GM19455 (cell line): ENCODE results near the gene NDUFB6.
"Not testable (repeated sequence)": the region's sequence is repeated elsewhere in the genome, so short reads cannot be mapped to it uniquely, and the experiment has no call there.

Source experiments
- ATAC-seq: cut with Tn5 transposase; IDR thresholded peaks from one replicate; pipeline ENCODE4 v1.9.1; 2021; ENCODE audit not compliant: unreplicated experiment

The NDUFB6 gene

DNA sequence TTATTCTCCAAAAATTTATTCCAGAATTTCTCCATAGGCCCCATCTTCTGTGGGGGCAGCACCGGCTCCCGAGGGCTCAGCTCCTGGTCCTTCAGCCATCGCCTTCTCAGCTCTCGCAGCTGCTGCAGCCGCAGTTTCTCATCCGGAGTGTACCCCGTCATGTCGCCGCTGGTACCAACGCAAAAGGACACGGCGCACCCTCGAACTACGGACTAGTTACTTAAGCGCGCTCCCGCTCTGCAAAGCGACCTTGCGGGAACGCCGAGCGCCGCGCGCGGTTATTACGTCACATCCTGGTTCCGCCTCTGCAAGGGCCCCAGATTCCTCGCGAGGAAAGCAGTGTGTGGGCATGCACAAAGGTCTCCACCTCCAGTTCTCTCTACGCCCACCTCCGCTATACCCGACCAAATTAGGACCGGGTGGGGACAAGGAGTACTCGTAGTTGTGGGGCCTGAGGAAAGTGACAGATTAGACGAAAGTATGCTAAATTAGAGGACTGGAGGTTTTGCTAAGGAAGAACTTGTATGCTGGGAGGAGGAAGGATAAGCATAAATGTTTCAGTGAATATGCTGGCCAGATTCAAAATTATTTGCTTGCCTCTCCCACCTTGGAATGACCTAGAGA is at the start of gene NDUFB6:
Gene NDUFB6 (minus strand): TSS at position 260 of the 624 bp plus-strand sequence. CDS start 99 bp downstream, at position 161.
- peak; percentile 80 for ATAC-seq

- ATAC-seq, result no peak
These were observed 45.3 kb upstream of the NDUFB6 start for GRCh38 chr9:32618261-32618660.

GRCh38 chr9:32606811-32607210 is 33.9 kb upstream of the NDUFB6 start:
- no peak for ATAC-seq

DNA sequence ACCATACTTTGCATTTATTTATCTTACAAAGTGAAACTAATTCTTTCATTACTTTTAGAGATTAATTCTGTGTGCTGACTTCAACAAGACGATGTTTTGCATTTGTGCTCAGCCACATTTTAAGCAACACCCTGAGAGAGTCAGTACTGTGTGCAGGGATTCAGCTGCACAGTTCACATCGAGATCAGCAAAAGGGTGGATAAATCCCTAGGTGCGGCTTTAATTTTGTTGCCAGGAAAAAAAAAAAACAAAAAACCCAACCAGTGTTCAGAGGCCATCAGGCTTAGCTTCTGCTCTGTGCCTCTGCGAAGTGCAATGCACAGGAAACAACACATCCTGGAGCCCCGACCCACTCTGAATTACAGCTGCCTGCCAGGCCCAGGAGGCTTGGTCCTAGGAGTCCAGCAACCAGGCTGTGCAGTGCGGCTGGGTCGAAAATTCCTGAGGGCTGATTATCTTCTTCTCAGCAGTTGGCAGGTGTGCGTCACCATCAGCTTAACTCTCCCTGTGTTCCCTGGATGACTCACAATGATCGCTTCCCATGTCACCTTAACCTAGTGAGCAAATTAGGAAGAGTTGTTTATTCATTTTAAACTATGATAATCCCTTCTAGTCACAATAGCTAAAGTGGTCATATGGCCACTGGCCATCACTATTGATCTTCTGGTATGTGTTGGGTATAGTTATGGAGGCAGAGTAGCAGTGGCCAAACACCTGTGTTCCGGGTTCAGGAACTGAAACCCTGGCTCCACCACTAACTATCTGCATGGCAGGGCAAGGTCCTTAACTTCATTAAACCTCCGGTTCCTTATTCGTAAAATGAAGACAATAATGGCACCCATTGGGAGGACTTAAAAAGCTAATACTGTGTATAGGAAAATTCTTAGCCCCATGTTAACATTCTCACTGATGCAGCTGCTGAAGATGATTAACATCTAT is 31.2 kb upstream of the NDUFB6 start:
- no peak for ATAC-seq

GRCh38 chr9:32599021-32599420 is 26.1 kb upstream of the NDUFB6 start:
- ATAC-seq, result not testable (repeated sequence)

DNA sequence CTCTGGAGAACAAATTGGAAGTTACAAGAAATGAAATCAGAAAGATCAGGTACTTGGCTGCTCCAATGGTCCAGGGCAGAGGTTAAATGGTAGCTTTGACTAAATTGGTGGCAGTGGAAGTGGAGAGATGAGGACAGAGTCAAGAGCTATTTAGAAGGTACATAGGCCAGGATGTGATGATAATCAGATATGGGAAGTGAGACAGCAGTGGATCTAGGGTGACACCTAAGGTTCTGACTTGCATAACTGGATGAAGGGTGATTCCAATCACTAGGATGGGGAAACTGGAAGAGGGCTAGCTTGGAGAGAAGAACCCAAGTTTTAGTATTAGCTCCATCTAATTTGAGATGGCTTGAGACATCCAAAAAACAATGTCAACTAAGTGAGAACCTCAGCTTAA is 24.0 kb upstream of the NDUFB6 start:
- no peak for ATAC-seq

GRCh38 chr9:32596096-32596865 is 23.3 kb upstream of the NDUFB6 start:
- ATAC-seq, result no peak

- ATAC-seq, result no peak
These were observed 17.9 kb upstream of the NDUFB6 start for GRCh38 chr9:32590898-32591297.

- ATAC-seq, result no peak
These were observed 17.5 kb upstream of the NDUFB6 start for GRCh38 chr9:32590476-32590875.

DNA sequence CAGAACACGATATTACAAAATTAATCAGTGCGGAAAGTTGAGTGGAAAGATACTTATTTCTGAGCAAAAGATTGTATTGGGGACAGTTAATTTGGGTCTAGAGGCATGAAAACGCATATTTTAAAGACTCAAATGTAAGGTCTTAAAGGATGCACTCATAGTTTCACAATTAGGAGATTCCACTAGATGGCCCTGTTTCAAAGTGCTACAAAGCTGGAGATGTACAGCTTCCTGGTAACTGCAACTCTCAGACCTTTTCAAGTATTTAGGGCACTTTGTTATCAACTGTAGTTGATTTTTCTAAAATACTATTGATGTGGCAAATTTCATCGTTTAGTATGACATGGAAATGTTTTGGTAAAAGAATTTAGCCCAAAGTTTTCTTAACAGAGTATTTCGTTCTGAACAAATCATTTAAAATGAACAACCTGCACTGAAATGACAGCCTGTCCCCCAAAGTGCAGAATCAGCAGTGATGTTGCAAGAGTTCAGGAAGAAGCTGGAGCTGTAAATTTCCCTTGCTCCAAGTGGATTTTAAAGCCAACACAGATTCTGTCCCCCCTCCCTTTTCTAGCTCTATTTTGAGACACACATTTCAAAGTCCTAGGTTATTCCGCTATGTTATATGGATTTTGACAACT is 16.2 kb upstream of the NDUFB6 start:
- no peak for ATAC-seq

DNA sequence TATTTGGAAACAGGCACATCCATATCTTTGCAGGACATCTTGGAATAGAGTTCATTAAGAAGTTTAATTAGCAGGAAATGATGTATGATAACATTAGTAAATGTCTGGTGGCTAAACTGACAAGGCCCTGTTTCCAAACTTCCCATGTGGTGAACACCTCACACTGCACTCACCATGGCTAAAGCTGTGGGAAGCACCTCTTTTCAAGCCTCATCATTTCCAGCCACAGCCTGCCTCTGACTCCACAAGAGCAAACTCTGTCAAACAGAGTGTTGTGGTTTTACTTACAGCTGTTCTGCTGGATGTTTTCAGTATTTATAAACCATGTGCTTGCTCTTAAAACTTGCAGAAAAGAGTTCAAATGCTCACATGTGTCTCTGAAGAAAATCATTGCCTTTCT is 14.9 kb upstream of the NDUFB6 start:
- no peak for ATAC-seq

GRCh38 chr9:32584784-32585183 is 11.8 kb upstream of the NDUFB6 start:
- ATAC-seq, result no peak

- no peak for ATAC-seq
These were observed 8.7 kb upstream of the NDUFB6 start for GRCh38 chr9:32581512-32582143.

- ATAC-seq, result no peak
These were observed 7.8 kb upstream of the NDUFB6 start for GRCh38 chr9:32580631-32581300.

DNA sequence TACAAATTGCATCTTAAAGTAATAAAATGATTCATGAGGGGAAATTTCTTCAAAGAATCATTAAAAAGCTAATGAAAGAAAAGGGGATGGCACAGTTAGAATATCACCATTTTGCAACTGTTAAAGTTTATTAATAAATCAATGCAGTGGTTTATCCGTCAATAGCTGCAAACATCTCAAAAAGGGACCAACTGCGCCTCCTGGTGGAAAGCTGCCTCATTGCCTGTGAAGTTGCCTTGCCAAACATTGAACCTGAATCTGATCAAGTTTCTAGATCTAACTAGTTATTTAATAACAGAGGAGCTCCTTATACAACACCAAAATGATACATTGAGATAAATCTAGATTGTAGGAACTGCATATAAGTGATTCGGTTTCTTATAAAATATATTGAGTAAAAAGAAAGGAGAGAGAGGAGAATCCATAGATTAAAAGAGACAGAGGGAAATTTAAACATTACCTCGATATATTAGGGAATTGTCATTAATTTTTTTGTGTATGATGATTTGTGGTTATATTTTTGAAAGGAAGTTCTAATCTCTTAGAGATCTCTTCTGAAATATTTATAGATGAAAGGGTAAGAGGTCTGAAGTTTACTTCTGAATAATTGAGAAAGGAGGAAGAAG is 6.9 kb upstream of the NDUFB6 start:
- ATAC-seq, result no peak

DNA sequence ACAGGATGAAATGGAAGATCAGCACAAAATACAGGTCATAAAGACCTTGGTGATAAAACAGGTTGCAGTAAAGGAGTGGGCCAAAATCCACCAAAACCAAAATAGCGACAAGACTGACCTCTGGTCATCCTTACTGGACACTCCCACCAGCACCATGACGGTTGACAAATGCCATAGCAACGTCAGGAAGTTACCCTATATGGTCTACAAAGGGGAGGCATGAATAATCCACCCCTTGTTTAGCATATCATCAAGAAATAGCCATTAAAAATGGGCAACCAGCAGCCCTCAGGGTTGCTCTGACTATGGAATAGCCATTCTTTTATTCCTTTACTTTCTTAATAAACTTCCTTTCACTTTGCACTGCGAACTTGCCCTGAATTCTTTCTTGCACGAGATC is 6.0 kb upstream of the NDUFB6 start:
- ATAC-seq, result no peak

- ATAC-seq, result peak; percentile 47
These were observed 4.4 kb upstream of the NDUFB6 start for GRCh38 chr9:32577316-32577715.

DNA sequence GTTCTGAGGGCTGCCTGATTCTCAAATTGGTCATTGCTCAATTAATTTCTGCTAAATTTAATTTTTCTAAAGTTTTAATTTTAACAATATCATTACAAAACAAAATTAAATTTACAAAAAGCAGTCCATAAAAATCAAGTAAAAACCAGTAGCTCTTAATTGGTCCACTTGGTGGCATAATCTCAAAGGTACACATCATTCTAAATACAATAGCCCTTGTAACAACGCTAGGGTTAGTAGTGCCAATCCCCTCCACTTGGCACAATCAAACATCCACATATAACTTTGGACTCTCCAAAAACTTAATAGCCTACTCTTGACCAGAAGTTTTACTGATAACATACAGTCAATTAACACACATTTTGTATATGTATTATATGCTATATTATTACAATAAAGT is 1.9 kb upstream of the NDUFB6 start:
- ATAC-seq, result no peak

- no peak for ATAC-seq
These were observed 862 bp upstream of the NDUFB6 start for GRCh38 chr9:32573821-32574220.
